HepG2 (cell line): ENCODE measurements around the gene ABCB6. TPM values are rescaled to one million over a fixed set of nuclear protein-coding genes. Genes with fewer than 3 reads are reported as not detected.
A peak's percentile ranks its signal among the peaks of the same experiment; 100 is the strongest.

ENCODE experiments used
- ADNP ChIP-seq: sonication (generic); formaldehyde crosslinking; IDR thresholded peaks from 2 replicates; pipeline ENCODE4 v1.4.0; 2020; ENCODE audit warnings: missing genetic modification reagents
- CENPBD1 ChIP-seq: sonication (generic); formaldehyde crosslinking; IDR thresholded peaks from 2 replicates; pipeline ENCODE4 v1.8.0; 2022; ENCODE audit warnings: missing genetic modification reagents, low read depth, mild to moderate bottlenecking, borderline replicate concordance
- FLYWCH1 ChIP-seq: sonication (generic); formaldehyde crosslinking; IDR thresholded peaks from 2 replicates; pipeline ENCODE4 v1.8.1; 2023; ENCODE audit warnings: mild to moderate bottlenecking, missing genetic modification reagents
- HES4 ChIP-seq: sonication (generic); formaldehyde crosslinking; IDR thresholded peaks from 2 replicates; pipeline ENCODE4 v1.9.0; 2021; ENCODE audit warnings: mild to moderate bottlenecking, missing genetic modification reagents, borderline replicate concordance
- NFAT5 ChIP-seq: sonication (generic); formaldehyde crosslinking; IDR thresholded peaks from 2 replicates; pipeline ENCODE4 v1.4.0; 2020; ENCODE audit warnings: missing genetic modification reagents
- NR3C1 ChIP-seq: sonication (generic); formaldehyde crosslinking; IDR thresholded peaks from 2 replicates; pipeline ENCODE4 v1.4.0; 2020; ENCODE audit warnings: missing genetic modification reagents
- PLRG1 ChIP-seq: fragments of 450-650 bp; conservative IDR thresholded peaks from 2 replicates; pipeline ENCODE4 v1.6.1; 2016
- RAD51 ChIP-seq: fragments of 450-650 bp; IDR thresholded peaks from 2 replicates; pipeline ENCODE4 v1.6.1; 2016; ENCODE audit warnings: borderline replicate concordance
- RFXANK ChIP-seq: IDR thresholded peaks from 2 replicates; pipeline ENCODE4 v1.6.1; 2016
- U2AF2 ChIP-seq: fragments of 200-400 bp; formaldehyde crosslinking; IDR thresholded peaks from 2 replicates; pipeline ENCODE4 v1.6.1; 2017; ENCODE audit warnings: low read depth, mild to moderate bottlenecking, low read length
- ZBTB10 ChIP-seq: sonication (generic); formaldehyde crosslinking; IDR thresholded peaks from 2 replicates; pipeline ENCODE4 v1.4.0; 2020; ENCODE audit warnings: missing genetic modification reagents, borderline replicate concordance
- ZBTB42 ChIP-seq: sonication (generic); formaldehyde crosslinking; IDR thresholded peaks from 2 replicates; pipeline ENCODE4 v1.5.0; 2020; ENCODE audit warnings: mild to moderate bottlenecking, missing genetic modification reagents
- ZFP41 ChIP-seq: sonication (generic); formaldehyde crosslinking; IDR thresholded peaks from 2 replicates; pipeline ENCODE4 v1.4.0; 2020; ENCODE audit warnings: mild to moderate bottlenecking, missing genetic modification reagents, borderline replicate concordance
- ZNF614 ChIP-seq: IDR thresholded peaks from 2 replicates; pipeline ENCODE4 v1.6.1; 2018; ENCODE audit warnings: missing biosample characterization, missing genetic modification reagents, inconsistent platforms, borderline replicate concordance
- ZNF615 ChIP-seq: sonication (generic); formaldehyde crosslinking; IDR thresholded peaks from 2 replicates; pipeline ENCODE4 v1.5.0; 2020; ENCODE audit warnings: mild to moderate bottlenecking, missing genetic modification reagents, borderline replicate concordance
- ZNF766 ChIP-seq: sonication (generic); formaldehyde crosslinking; IDR thresholded peaks from 2 replicates; pipeline ENCODE4 v1.5.0; 2020; ENCODE audit warnings: missing genetic modification reagents, borderline replicate concordance
- polyA plus RNA-seq, 8 experiments: library from polyadenylated mRNA; depleted of rRNA in 3 of 8; stranded (reverse) in 7 of 8; unstranded in 1 of 8; fragments of >200 nt; fragmentation: Illumina TruSeq in 4 of 8; extraction: Trizol in 4 of 8; gene quantifications; 2 replicates each; pipeline versions ENCODE4 v1.2.1 to v1.2.3, GENCODE V29; 2011 to 2016; ENCODE audit warnings: low read depth in 4 of 8, missing spikeins in 1 of 8, mixed read lengths in 1 of 8; ENCODE audit not compliant: insufficient read depth in 1 of 8
- total RNA-seq, 5 experiments: library from RNA; depleted of rRNA; stranded (reverse); fragments of >200 nt; fragmentation: Illumina TruSeq; extraction: Trizol; gene quantifications; 2 replicates each; pipeline ENCODE4 v1.2.3, GENCODE V29; 2016; ENCODE audit warnings: low read depth in 1 of 5
- TF ChIP-seq, protein P1 (sequence below): sonication (generic); formaldehyde crosslinking; IDR thresholded peaks from 2 replicates; pipeline ENCODE4 v1.4.0; 2020; ENCODE audit warnings: mild to moderate bottlenecking, low read depth, missing genetic modification reagents
- TF ChIP-seq, protein P2 (sequence below): sonication (generic); formaldehyde crosslinking; IDR thresholded peaks from 2 replicates; pipeline ENCODE4 v1.4.0; 2020; ENCODE audit warnings: low read depth, mild to moderate bottlenecking, missing genetic modification reagents

The ABCB6 gene
- total and polyA plus RNA-seq, 2 of the 13 experiments (the other 11 are each of a cell fraction or from before 2014, with no cell fraction given) = 91.1 to 137 TPM

GRCh38 chr2:219160186-219161017 lies 58.4 kb downstream of the ABCB6 start, which contains the start of gene NHEJ1 (continued):
- TF ChIP-seq ZBTB10 (peak; percentile 76; the same call in 1 of the 2 replicates), RFXANK (CRISPR knock-in tag) (no peak), FLYWCH1 (CRISPR knock-in tag) (no peak), CENPBD1 (CRISPR knock-in tag) (no peak), ZNF614 (CRISPR knock-in tag) (peak; percentile 20; the same call in 1 of the 2 replicates), NFAT5 (CRISPR knock-in tag) (peak; percentile 94), U2AF2 (no peak), ADNP (CRISPR knock-in tag) (no peak), HES4 (peak; percentile 93), RAD51 (no peak), ZBTB42 (no peak), NR3C1 (CRISPR knock-in tag) (no peak), ZNF615 (CRISPR knock-in tag) (no peak), PLRG1 (no peak), ZFP41 (CRISPR knock-in tag) (peak; percentile 96), ZNF766 (CRISPR knock-in tag) (peak; percentile 54)
- TF ChIP-seq, protein P1, sequence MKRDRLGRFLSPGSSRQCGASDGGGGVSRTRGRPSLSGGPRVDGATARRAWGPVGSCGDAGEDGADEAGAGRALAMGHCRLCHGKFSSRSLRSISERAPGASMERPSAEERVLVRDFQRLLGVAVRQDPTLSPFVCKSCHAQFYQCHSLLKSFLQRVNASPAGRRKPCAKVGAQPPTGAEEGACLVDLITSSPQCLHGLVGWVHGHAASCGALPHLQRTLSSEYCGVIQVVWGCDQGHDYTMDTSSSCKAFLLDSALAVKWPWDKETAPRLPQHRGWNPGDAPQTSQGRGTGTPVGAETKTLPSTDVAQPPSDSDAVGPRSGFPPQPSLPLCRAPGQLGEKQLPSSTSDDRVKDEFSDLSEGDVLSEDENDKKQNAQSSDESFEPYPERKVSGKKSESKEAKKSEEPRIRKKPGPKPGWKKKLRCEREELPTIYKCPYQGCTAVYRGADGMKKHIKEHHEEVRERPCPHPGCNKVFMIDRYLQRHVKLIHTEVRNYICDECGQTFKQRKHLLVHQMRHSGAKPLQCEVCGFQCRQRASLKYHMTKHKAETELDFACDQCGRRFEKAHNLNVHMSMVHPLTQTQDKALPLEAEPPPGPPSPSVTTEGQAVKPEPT = no peak
- TF ChIP-seq, protein P2, sequence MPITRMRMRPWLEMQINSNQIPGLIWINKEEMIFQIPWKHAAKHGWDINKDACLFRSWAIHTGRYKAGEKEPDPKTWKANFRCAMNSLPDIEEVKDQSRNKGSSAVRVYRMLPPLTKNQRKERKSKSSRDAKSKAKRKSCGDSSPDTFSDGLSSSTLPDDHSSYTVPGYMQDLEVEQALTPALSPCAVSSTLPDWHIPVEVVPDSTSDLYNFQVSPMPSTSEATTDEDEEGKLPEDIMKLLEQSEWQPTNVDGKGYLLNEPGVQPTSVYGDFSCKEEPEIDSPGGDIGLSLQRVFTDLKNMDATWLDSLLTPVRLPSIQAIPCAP (CRISPR knock-in tag) = no peak
